Measurements from ENCODE around the gene TEX35. TPM values are rescaled to one million over a fixed set of nuclear protein-coding genes. Genes with fewer than 3 reads are reported as not detected.

Gene TEX35
- total RNA-seq, 4 donors from 2014 or later: not detected

- no peak overlapping the region for H3K4me3 ChIP-seq
- no peaks in the 10 kb centered on the region for H3K36me3 ChIP-seq
- H3K27me3 ChIP-seq: no peaks in the 10 kb centered on the region
- DNase-seq: peak; percentile 36 to 57
- no peak overlapping the region for H3K27ac ChIP-seq
- intact Hi-C loops (cut with DNase I; ENCODE audit: low total_unique reads): no loop called here
- no peaks in the 10 kb centered on the region for H3K9me3 ChIP-seq
- TF ChIP-seq POLR2A (IDR thresholded peaks at IDR 0.05) (no peak), CTCF (IDR thresholded peaks at IDR 0.05) (no peak)
- peaks cover 0 to 4% of the 10 kb centered on the region in 2 donors for H3K4me1 ChIP-seq
Measured at GRCh38 chr1:178536844-178537371, 24.0 kb downstream of the TEX35 start.

- Histone ChIP-seq H3K36me3 (no peaks in the 10 kb centered on the region), H3K27me3 (no peaks in the 10 kb centered on the region), H3K4me3 (no peak overlapping the region), H3K27ac (no peak overlapping the region), H3K9me3 (no peaks in the 10 kb centered on the region), H3K4me1 (peaks cover 0 to 4% of the 10 kb centered on the region in 2 donors)
- no peak for DNase-seq
- no peak for TF ChIP-seq CTCF (IDR thresholded peaks at IDR 0.05)
- no peak for TF ChIP-seq POLR2A (IDR thresholded peaks at IDR 0.05)
- intact Hi-C loops (cut with DNase I; ENCODE audit: low total_unique reads): no loop called here
Measured at GRCh38 chr1:178537382-178538090, 24.6 kb downstream of the TEX35 start.

GRCh38 chr1:178538192-178538916, 25.4 kb downstream of the TEX35 start:
- H3K27ac ChIP-seq: no peak overlapping the region
- intact Hi-C loops (cut with DNase I; ENCODE audit: low total_unique reads): no loop called here
- no peak for DNase-seq

DNA sequence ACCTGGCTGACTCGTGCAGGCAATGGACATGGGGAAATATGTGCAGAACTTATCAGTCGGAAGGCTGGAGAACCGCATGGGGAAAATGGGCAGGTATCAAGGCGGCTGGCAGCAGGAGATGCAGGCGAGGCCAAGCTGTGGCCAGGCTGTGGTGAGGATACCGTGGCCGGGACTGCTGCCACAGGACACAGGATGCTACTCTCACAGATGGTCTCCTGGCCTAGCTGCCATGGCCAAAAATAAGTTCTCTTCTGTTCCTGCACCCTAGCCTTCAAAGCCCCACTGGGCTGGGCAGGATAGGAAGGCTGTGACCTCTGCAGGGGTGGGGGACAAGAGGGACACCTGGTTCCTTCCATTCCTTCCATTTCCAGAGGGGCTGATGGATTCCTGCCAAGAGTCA, 26.4 kb downstream of the TEX35 start:
- intact Hi-C loops (cut with DNase I; ENCODE audit: low total_unique reads): no loop called here
- no peaks in the 10 kb centered on the region for H3K9me3 ChIP-seq
- H3K36me3 ChIP-seq: no peaks in the 10 kb centered on the region
- no peak overlapping the region for H3K4me3 ChIP-seq
- peaks cover 0 to 4% of the 10 kb centered on the region in 2 donors for H3K4me1 ChIP-seq
- TF ChIP-seq POLR2A (IDR thresholded peaks at IDR 0.05): no peak
- TF ChIP-seq CTCF (IDR thresholded peaks at IDR 0.05): no peak
- H3K27me3 ChIP-seq: no peaks in the 10 kb centered on the region
- no peak overlapping the region for H3K27ac ChIP-seq
- no peak for DNase-seq

More at GRCh38 chr1:178538192-178538916, 25.4 kb downstream of the TEX35 start:
- H3K36me3 ChIP-seq: no peaks in the 10 kb centered on the region
- TF ChIP-seq CTCF (IDR thresholded peaks at IDR 0.05) (no peak), POLR2A (IDR thresholded peaks at IDR 0.05) (no peak)
- no peak overlapping the region for H3K4me3 ChIP-seq
- H3K4me1 ChIP-seq: peaks cover 0 to 4% of the 10 kb centered on the region in 2 donors
- no peaks in the 10 kb centered on the region for H3K9me3 ChIP-seq
- no peaks in the 10 kb centered on the region for H3K27me3 ChIP-seq

DNA sequence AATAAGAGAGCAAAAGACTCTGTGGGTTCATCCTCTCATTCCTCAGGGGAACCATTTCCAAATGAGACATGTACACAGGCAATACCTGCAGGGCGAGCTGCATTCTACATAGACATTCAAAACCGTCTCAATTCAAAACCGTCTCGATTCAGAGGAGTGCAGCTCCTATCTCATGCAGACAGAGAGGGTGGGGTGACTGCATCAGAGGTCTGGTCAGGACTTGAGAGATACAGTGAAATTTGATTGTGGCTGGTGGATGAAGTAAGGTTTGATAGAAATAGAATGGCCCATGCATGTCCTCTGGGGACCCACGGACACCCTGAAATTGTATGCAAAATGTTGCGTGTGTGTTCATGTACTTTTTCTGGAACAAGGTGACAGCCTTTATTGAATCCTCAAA, 27.3 kb downstream of the TEX35 start:
- H3K9me3 ChIP-seq: no peaks in the 10 kb centered on the region

More for the DNA sequence above, 27.3 kb downstream of the TEX35 start:
- Histone ChIP-seq H3K4me3 (no peak overlapping the region), H3K36me3 (no peaks in the 10 kb centered on the region), H3K27ac (no peak overlapping the region), H3K27me3 (no peaks in the 10 kb centered on the region), H3K4me1 (peaks cover 0 to 4% of the 10 kb centered on the region in 2 donors)
- intact Hi-C loops (cut with DNase I; ENCODE audit: low total_unique reads): no loop called here
- no peak for TF ChIP-seq POLR2A (IDR thresholded peaks at IDR 0.05)
- DNase-seq: no peak

Data from uterus (tissue), 4 donors.